Type B pancreatic cell (in vitro differentiated cells): ENCODE results near the gene CADPS. TPM values are rescaled to one million over a fixed set of nuclear protein-coding genes. Genes with fewer than 3 reads are reported as not detected.

Experiments used
- DNase-seq: peaks from one replicate; pipeline ENCODE4 v3.0.0; 2021; ENCODE audit warnings: mixed read lengths; ENCODE audit not compliant: unreplicated experiment; ENCODE audit errors: extremely low spot score
- H3K27ac Mint-ChIP-seq: 2 replicates; pipeline ENCODE4 v1.8.0; 2021; ENCODE audit warnings: mild to moderate bottlenecking, mixed read lengths
- H3K27me3 Mint-ChIP-seq: 2 replicates; pipeline ENCODE4 v1.8.0; 2021; ENCODE audit warnings: mixed read lengths
- H3K36me3 Mint-ChIP-seq: 2 replicates; pipeline ENCODE4 v1.8.0; 2021; ENCODE audit warnings: mixed read lengths
- H3K4me1 Mint-ChIP-seq: one replicate; pipeline ENCODE4 v1.8.0; 2021; ENCODE audit warnings: mixed read lengths; ENCODE audit not compliant: unreplicated experiment
- H3K4me3 Mint-ChIP-seq: 2 replicates; pipeline ENCODE4 v1.8.0; 2021; ENCODE audit warnings: mild to moderate bottlenecking, mixed read lengths
- H3K9me3 Mint-ChIP-seq: 2 replicates; pipeline ENCODE4 v1.8.0; 2021; ENCODE audit warnings: mixed read lengths
- total RNA-seq: library from RNA; stranded (reverse); gene quantifications from 2 replicates; pipeline ENCODE4 v1.2.1, GENCODE V29; 2021; ENCODE audit warnings: low replicate concordance
- TF ChIP-seq, protein P1 (sequence below): fragments of 200-600 bp; sonication (generic); conservative IDR thresholded peaks from 2 replicates; pipeline ENCODE4 v1.5.0; 2021; ENCODE audit warnings: antibody characterized with exemption, mild to moderate bottlenecking

CADPS gene
- total RNA-seq, 1 donor from 2014 or later: 21.6 TPM

DNA sequence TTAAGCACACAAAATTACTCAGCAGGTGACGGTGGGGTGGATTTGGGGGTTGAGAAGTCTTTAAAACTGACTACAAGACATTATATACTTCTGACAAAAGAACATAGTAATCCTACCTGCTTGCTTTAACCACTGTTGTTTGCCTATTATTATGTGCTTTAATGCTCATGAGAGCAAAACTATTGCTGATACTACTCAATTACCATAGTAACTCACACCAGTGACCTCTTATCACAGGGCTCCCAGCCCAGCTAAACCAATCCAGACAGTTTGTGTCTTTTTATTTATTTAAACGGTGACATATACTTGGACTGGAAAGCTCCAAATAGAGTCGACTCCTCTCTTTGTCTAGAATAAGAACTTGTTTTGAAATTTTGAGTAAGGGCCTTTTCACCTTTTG, 459.1 kb downstream of the CADPS start:
- H3K27me3 Mint-ChIP-seq: peaks cover 39% of the 10 kb centered on the region
- TF ChIP-seq, protein P1, sequence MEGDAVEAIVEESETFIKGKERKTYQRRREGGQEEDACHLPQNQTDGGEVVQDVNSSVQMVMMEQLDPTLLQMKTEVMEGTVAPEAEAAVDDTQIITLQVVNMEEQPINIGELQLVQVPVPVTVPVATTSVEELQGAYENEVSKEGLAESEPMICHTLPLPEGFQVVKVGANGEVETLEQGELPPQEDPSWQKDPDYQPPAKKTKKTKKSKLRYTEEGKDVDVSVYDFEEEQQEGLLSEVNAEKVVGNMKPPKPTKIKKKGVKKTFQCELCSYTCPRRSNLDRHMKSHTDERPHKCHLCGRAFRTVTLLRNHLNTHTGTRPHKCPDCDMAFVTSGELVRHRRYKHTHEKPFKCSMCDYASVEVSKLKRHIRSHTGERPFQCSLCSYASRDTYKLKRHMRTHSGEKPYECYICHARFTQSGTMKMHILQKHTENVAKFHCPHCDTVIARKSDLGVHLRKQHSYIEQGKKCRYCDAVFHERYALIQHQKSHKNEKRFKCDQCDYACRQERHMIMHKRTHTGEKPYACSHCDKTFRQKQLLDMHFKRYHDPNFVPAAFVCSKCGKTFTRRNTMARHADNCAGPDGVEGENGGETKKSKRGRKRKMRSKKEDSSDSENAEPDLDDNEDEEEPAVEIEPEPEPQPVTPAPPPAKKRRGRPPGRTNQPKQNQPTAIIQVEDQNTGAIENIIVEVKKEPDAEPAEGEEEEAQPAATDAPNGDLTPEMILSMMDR: no peak
- no peaks in the 10 kb centered on the region for H3K36me3 Mint-ChIP-seq
- peak overlapping the region; percentile 14 for H3K4me3 Mint-ChIP-seq
- DNase-seq: no peak
- no peak overlapping the region for H3K27ac Mint-ChIP-seq
- peaks cover 27% of the 10 kb centered on the region for H3K4me1 Mint-ChIP-seq
- no peaks in the 10 kb centered on the region for H3K9me3 Mint-ChIP-seq

- H3K27me3 Mint-ChIP-seq: peaks cover 34% of the 10 kb centered on the region
- peak overlapping the region; percentile 79 for H3K4me3 Mint-ChIP-seq
- H3K36me3 Mint-ChIP-seq: no peaks in the 10 kb centered on the region
- H3K4me1 Mint-ChIP-seq: peaks cover 27% of the 10 kb centered on the region
- H3K27ac Mint-ChIP-seq: peak overlapping the region; percentile 51
- DNase-seq: no peak
- no peaks in the 10 kb centered on the region for H3K9me3 Mint-ChIP-seq
- TF ChIP-seq, protein P1: no peak
Observed at GRCh38 chr3:62415312-62415801, 459.9 kb downstream of the CADPS start.

- H3K4me1 Mint-ChIP-seq: peaks cover 27% of the 10 kb centered on the region
Observed at GRCh38 chr3:62414786-62415185, 460.4 kb downstream of the CADPS start.

DNA sequence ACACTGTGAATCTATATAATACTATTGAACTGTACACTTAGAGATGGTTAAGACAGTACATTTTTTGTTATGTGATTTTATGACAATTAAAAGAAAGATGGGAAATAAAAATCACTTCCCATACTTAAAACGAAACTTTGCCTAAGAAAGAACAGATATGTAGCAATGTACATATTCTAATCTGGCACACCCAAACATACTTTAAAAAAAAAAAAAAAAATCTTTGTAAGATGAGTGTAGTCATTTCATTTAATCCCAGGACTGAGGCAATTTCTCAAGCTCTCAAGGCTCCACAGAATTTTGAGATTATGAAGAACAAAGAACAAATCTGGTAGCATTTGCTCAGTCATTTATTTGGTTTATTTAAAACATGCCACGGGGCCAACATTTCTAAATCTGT, 461.5 kb downstream of the CADPS start:
- TF ChIP-seq, protein P1: no peak
- H3K27me3 Mint-ChIP-seq: peaks cover 44% of the 10 kb centered on the region

More at GRCh38 chr3:62414786-62415185, 460.4 kb downstream of the CADPS start:
- H3K9me3 Mint-ChIP-seq: no peaks in the 10 kb centered on the region
- TF ChIP-seq, protein P1: no peak
- peaks cover 36% of the 10 kb centered on the region for H3K27me3 Mint-ChIP-seq
- no peak for DNase-seq
- no peaks in the 10 kb centered on the region for H3K36me3 Mint-ChIP-seq
- H3K4me3 Mint-ChIP-seq: peak overlapping the region; percentile 79
- peak overlapping the region; percentile 51 for H3K27ac Mint-ChIP-seq

GRCh38 chr3:62406945-62407344, 468.3 kb downstream of the CADPS start:
- Mint-ChIP-seq H3K36me3 (no peaks in the 10 kb centered on the region), H3K4me1 (peaks cover 5% of the 10 kb centered on the region), H3K4me3 (no peak overlapping the region), H3K9me3 (no peaks in the 10 kb centered on the region), H3K27ac (no peak overlapping the region), H3K27me3 (peaks cover 54% of the 10 kb centered on the region)
- no peak for DNase-seq
- TF ChIP-seq, protein P1: no peak

More for the DNA sequence above, 461.5 kb downstream of the CADPS start:
- no peak overlapping the region for H3K27ac Mint-ChIP-seq
- H3K36me3 Mint-ChIP-seq: no peaks in the 10 kb centered on the region
- peaks cover 27% of the 10 kb centered on the region for H3K4me1 Mint-ChIP-seq
- no peaks in the 10 kb centered on the region for H3K9me3 Mint-ChIP-seq
- no peak overlapping the region for H3K4me3 Mint-ChIP-seq
- DNase-seq: no peak

DNA sequence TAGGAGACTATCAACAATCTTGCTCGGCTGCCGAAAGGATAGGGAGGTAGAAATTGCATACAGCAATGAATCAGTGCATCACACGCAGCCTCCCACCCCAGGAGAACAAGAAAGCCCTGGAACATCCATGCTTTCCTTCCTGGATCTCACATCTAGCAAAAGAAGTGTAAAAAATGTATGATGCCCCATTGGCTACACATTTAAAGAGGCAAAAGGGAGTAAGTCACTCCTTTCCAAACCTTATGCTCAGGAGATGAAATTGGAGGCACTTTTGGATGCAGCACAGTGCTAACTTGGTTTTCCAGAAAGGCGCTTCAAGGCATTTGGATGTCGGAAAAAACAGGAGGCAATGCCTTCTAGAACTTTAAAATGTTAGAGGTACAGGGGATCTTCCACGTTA, 469.6 kb downstream of the CADPS start:
- no peak for DNase-seq
- Mint-ChIP-seq H3K4me3 (no peak overlapping the region), H3K27ac (no peak overlapping the region), H3K4me1 (peaks cover 5% of the 10 kb centered on the region), H3K27me3 (peaks cover 52% of the 10 kb centered on the region), H3K36me3 (no peaks in the 10 kb centered on the region), H3K9me3 (no peaks in the 10 kb centered on the region)
- TF ChIP-seq, protein P1: no peak
